GM19023 (cell line): ENCODE results near the gene ASB6.

ENCODE experiments used
- ATAC-seq: cut with Tn5 transposase; IDR thresholded peaks from one replicate; pipeline ENCODE4 v1.9.1; 2021; ENCODE audit warnings: mild to moderate bottlenecking, moderate library complexity; ENCODE audit not compliant: unreplicated experiment

Gene ASB6

GRCh38 chr9:129586685-129587084 is 55.3 kb downstream of the ASB6 start:
- no peak for ATAC-seq

- ATAC-seq = no peak
These were observed 55.7 kb downstream of the ASB6 start for GRCh38 chr9:129586245-129586644.

DNA sequence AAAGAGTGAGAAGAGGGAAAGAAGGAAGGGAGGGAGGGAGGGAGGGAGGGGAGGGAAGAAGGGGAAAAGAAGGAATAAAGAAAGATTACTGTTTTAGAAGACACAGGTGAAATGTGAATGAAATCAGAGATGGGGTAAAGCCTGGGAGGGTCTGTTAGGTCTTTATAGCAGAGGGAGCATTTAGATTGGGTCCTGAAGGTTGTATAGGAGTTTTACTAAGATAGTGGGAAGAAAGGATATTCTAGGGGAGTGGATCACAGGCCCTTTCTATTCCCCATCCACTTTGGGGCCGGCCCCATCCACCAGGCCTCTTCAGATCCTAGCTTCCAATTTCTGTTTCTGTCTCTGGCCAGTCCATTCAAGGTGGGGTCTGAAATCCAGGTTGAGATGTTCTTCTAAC is 56.6 kb downstream of the ASB6 start:
- no peak for ATAC-seq
